K562 (cell line): ENCODE data around the gene ITPK1. TPM values are rescaled to one million over a fixed set of nuclear protein-coding genes. Genes with fewer than 3 reads are reported as not detected.

Source experiments
- ARNT ChIP-seq, 2 experiments: fragments of 450-650 bp; IDR thresholded peaks; 2 replicates each; pipeline ENCODE4 v1.6.1; 2016; ENCODE audit warnings: mild to moderate bottlenecking in 1 of 2
- EP300 ChIP-seq: IDR thresholded peaks from 2 replicates; pipeline ENCODE4 v1.6.1; 2012; ENCODE audit warnings: low read length, improper control_type of control experiment
- EZH2 ChIP-seq: IDR thresholded peaks from 2 replicates; pipeline ENCODE4 v1.6.1; 2012; ENCODE audit warnings: low read depth, mild to moderate bottlenecking, inconsistent platforms, low read length, borderline replicate concordance
- HNRNPL ChIP-seq: fragments of 200-400 bp; formaldehyde crosslinking; IDR thresholded peaks from 2 replicates; pipeline ENCODE4 v1.6.1; 2017; ENCODE audit warnings: low read depth, mild to moderate bottlenecking, low read length
- JUND ChIP-seq, 2 experiments: IDR thresholded peaks; 2 replicates in 1 of 2; 3 replicates in 1 of 2; pipeline ENCODE4 v1.6.1; 2011; ENCODE audit warnings: borderline replicate concordance in 2 of 2, low read depth in 2 of 2, low read length in 2 of 2, improper control_type of control experiment in 1 of 2, missing biosample characterization in 1 of 2, missing genetic modification characterization in 1 of 2, missing genetic modification reagents in 1 of 2
- MCM3 ChIP-seq: fragments of 450-650 bp; IDR thresholded peaks from 2 replicates; pipeline ENCODE4 v1.6.1; 2016
- NCOR1 ChIP-seq: fragments of 450-650 bp; IDR thresholded peaks from 2 replicates; pipeline ENCODE4 v1.6.1; 2016; ENCODE audit warnings: mild to moderate bottlenecking, moderate library complexity
- NR0B1 ChIP-seq: fragments of 450-650 bp; IDR thresholded peaks from one replicate; pipeline ENCODE4 v1.6.1; 2018; ENCODE audit warnings: mild to moderate bottlenecking, moderate library complexity; ENCODE audit not compliant: partially characterized antibody
- ZBTB17 ChIP-seq: fragments of 450-650 bp; formaldehyde crosslinking; IDR thresholded peaks from 2 replicates; pipeline ENCODE4 v1.4.0; 2020; ENCODE audit warnings: mild to moderate bottlenecking
- ZNF395 ChIP-seq: fragments of 200-800 bp; sonication (Bioruptor generic); IDR thresholded peaks from 2 replicates; pipeline ENCODE4 v1.6.1; 2017; ENCODE audit warnings: missing genetic modification characterization, missing compliant biosample characterization
- ZNF436 ChIP-seq: fragments of 250-450, 450-650 bp; sonication (Bioruptor Pico); formaldehyde crosslinking; IDR thresholded peaks from 2 replicates; pipeline ENCODE4 v1.7.0; 2020; ENCODE audit warnings: mild to moderate bottlenecking
- ZNF507 ChIP-seq: conservative IDR thresholded peaks from 2 replicates; pipeline ENCODE4 v1.6.1; 2017; ENCODE audit warnings: missing genetic modification characterization, missing compliant biosample characterization
- ZNF561 ChIP-seq: fragments of 450-650 bp; formaldehyde crosslinking; conservative IDR thresholded peaks from 2 replicates; pipeline ENCODE4 v1.4.0; 2020; ENCODE audit warnings: mild to moderate bottlenecking, moderate library complexity
- ZNF639 ChIP-seq, 2 experiments: fragments of 200-800 bp in 1 of 2; sonication (Bioruptor generic) in 1 of 2; sonication (generic) in 1 of 2; formaldehyde crosslinking in 1 of 2; IDR thresholded peaks in 1 of 2; conservative IDR thresholded peaks in 1 of 2; 2 replicates each; pipeline versions ENCODE4 v1.5.0 to v1.6.1; 2016 to 2020; ENCODE audit warnings: missing compliant biosample characterization in 1 of 2, missing genetic modification characterization in 1 of 2, missing genetic modification reagents in 1 of 2
- ZNF778 ChIP-seq: fragments of 450-650 bp; formaldehyde crosslinking; IDR thresholded peaks from 2 replicates; pipeline ENCODE4 v1.4.0; 2020; ENCODE audit warnings: mild to moderate bottlenecking, moderate library complexity
- polyA plus RNA-seq, 8 experiments: library from polyadenylated mRNA; depleted of rRNA in 4 of 8; stranded (reverse) in 5 of 8; unstranded in 3 of 8; fragments of >200 nt; fragmentation: Nextera tagmentation in 2 of 8; fragmentation: Illumina TruSeq in 1 of 8; extraction: Ambion mirVana in 2 of 8; extraction: Trizol in 1 of 8; gene quantifications; 2 replicates each; pipeline versions ENCODE4 v1.2.1 to v1.2.3, GENCODE V29; 2011 to 2014; ENCODE audit warnings: inconsistent platforms in 1 of 8, missing spikeins in 1 of 8
- total RNA-seq, 7 experiments: library from RNA; depleted of rRNA in 6 of 7; stranded (reverse); fragments of >200 nt in 6 of 7; fragmentation: Illumina TruSeq in 2 of 7; extraction: Trizol in 2 of 7; gene quantifications; 2 replicates each; pipeline versions ENCODE4 v1.2.1 to v1.2.3, GENCODE V29; 2011 to 2021; ENCODE audit warnings: low replicate concordance in 1 of 7
- TF ChIP-seq, protein P1 (sequence below), 2 experiments: fragments of 450-650 bp; IDR thresholded peaks; 2 replicates each; pipeline ENCODE4 v1.6.1; 2018; ENCODE audit warnings: mild to moderate bottlenecking in 2 of 2, low read depth in 1 of 2; ENCODE audit not compliant: partially characterized antibody in 2 of 2

Gene ITPK1
- total and polyA plus RNA-seq, 9 of the 15 experiments (the other 6 are each of a cell fraction or from before 2014, with no cell fraction given), result 1.2 to 39.2 (median 23.0) TPM

GRCh38 chr14:93063393-93063792 lies 52.3 kb downstream of the ITPK1 start (continued):
- TF ChIP-seq ZBTB17 (CRISPR knock-in tag) (no peak), ZNF778 (no peak), ZNF507 (tag) (no peak), ZNF395 (no peak), ZNF561 (CRISPR knock-in tag) (no peak), NR0B1 (no peak), ZNF639 (CRISPR knock-in tag; conservative IDR thresholded peaks at IDR 0.05 in 1 of 2, IDR thresholded peaks at IDR 0.05 in 1 of 2) (no peak), NCOR1 (no peak), HNRNPL (no peak), EZH2 (no peak), JUND (IDR thresholded peaks at IDR 0.05; ENCODE audit: borderline replicate concordance, low read depth, low read length) (no peak), JUND (tag; IDR thresholded peaks at IDR 0.05; ENCODE audit: borderline replicate concordance, low read depth, low read length) (no peak), EP300 (no peak), ZNF436 (CRISPR knock-in tag) (no peak), ARNT (IDR thresholded peaks at IDR 0.05) (no peak), MCM3 (no peak)
- TF ChIP-seq, protein P1, sequence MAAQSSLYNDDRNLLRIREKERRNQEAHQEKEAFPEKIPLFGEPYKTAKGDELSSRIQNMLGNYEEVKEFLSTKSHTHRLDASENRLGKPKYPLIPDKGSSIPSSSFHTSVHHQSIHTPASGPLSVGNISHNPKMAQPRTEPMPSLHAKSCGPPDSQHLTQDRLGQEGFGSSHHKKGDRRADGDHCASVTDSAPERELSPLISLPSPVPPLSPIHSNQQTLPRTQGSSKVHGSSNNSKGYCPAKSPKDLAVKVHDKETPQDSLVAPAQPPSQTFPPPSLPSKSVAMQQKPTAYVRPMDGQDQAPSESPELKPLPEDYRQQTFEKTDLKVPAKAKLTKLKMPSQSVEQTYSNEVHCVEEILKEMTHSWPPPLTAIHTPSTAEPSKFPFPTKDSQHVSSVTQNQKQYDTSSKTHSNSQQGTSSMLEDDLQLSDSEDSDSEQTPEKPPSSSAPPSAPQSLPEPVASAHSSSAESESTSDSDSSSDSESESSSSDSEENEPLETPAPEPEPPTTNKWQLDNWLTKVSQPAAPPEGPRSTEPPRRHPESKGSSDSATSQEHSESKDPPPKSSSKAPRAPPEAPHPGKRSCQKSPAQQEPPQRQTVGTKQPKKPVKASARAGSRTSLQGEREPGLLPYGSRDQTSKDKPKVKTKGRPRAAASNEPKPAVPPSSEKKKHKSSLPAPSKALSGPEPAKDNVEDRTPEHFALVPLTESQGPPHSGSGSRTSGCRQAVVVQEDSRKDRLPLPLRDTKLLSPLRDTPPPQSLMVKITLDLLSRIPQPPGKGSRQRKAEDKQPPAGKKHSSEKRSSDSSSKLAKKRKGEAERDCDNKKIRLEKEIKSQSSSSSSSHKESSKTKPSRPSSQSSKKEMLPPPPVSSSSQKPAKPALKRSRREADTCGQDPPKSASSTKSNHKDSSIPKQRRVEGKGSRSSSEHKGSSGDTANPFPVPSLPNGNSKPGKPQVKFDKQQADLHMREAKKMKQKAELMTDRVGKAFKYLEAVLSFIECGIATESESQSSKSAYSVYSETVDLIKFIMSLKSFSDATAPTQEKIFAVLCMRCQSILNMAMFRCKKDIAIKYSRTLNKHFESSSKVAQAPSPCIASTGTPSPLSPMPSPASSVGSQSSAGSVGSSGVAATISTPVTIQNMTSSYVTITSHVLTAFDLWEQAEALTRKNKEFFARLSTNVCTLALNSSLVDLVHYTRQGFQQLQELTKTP (IDR thresholded peaks at IDR 0.05; ENCODE audit: low read depth in 1 of 2, partially characterized antibody in 2 of 2), result no peak
